ENCODE measurements around the gene CUL4B.
A peak's percentile ranks its signal among the peaks of the same experiment; 100 is the strongest.
"Not testable (repeated sequence)": the region's sequence is repeated elsewhere in the genome, so short reads cannot be mapped to it uniquely, and the experiment has no call there.

CUL4B gene

GRCh38 chrX:120475447-120475846 is 85.3 kb downstream of the CUL4B start:
- peak; percentile 37 for TF ChIP-seq CTCF (IDR thresholded peaks at IDR 0.05; ENCODE audit: insufficient read depth, low read depth, low read length, missing control alignments)
- peak; percentile 13 for DNase-seq (ENCODE audit: low read depth)
- not testable (repeated sequence) for H3K4me3 ChIP-seq (ENCODE audit: low read depth, low read length)
